GM18909 (cell line): ENCODE results near the gene YIPF3.
A peak's percentile ranks its signal among the peaks of the same experiment; 100 is the strongest.
"Not testable (repeated sequence)": the region's sequence is repeated elsewhere in the genome, so short reads cannot be mapped to it uniquely, and the experiment has no call there.

Experiments used
- ATAC-seq: cut with Tn5 transposase; IDR thresholded peaks from one replicate; pipeline ENCODE4 v1.9.1; 2021; ENCODE audit warnings: mild to moderate bottlenecking; ENCODE audit not compliant: unreplicated experiment, poor library complexity

Gene YIPF3

DNA sequence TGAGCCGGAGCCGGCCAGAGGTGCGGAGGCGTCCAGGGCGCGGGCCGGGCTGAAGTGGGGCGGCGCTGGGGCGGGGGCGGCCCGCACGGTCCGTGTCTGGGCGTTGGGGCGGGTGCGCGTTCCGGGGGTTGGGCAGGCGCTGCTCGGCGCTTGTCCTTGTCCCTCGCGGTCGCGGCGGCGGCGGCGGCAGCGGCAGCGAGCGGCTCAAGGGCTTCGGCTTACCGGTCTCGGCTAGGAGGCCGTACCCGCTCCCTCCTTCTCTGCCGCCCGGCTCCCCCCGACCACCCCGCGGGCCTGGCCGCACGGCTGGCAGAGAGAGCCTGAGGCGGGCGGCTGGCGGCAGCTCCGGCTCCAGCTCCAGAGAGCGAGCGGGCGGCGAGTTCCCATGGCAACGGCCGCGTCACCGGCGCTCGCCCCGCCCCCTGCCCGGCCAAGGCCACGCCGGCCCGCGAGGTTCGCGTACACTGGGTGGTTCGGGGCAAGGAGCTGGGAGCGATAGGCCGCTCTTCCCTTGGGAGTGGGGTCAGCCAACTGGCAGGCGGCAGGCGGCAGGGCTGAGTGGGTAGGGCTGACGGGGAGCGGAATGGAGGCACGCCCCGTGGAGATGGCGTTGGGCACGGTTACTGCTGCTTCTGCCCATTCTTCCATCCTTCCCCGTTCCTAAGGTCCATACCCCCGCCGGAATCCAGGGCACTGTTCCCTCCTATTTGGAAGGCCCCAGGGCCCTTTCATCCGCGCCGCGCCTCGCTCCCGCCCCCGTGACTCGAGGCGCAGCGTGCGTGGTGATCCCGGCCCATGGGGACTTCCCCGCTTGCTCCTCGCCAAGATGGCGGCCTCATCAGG is 6.5 kb downstream of the YIPF3 start, which contains the start of gene LRRC73:
Gene LRRC73 (minus strand): TSS at position 363 of the 843 bp plus-strand sequence. CDS start 561 bp downstream, outside the sequence.
- ATAC-seq = peak; percentile 72

DNA sequence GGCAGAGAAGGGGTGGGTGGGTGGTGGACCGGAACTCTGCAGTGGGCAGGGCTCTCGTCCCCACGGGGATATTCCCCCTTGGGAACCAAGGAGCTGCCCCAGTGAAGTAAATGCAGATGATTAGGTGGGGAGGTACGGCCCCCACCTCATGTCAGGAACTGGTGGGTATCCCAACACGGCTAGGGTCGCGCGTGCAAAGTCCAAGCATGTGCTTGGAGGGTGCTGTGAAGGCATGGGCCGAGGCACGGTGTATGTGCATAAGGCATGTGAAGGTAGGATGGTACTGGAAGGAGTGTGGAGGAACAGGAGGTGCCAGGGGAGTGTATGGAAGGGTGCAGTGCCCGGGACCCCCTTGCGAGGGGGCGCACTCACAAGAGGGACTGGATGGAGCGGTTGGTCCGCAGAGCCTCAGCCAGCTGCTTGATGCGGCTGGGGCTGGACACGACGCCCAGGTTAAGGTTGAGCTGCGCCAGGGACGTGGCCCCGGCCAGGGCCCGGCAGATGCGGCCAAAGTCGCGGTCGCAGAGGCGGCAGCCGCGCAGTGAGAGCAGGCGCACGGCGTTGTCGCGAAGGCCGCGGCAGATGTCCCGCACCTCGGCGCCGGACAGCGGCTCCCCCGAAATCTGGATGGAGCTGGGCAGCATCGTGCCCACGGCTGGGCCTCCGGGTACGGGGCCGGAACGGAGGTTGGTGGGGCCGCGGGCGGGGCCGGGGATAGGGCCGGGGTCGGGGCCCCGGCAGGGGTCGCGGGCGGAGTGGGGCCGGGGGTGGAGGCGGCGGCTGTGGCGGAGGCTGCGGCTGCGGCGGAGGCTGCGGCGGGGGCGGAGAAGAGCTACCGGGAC is 7.4 kb downstream of the YIPF3 start:
- no peak for ATAC-seq

DNA sequence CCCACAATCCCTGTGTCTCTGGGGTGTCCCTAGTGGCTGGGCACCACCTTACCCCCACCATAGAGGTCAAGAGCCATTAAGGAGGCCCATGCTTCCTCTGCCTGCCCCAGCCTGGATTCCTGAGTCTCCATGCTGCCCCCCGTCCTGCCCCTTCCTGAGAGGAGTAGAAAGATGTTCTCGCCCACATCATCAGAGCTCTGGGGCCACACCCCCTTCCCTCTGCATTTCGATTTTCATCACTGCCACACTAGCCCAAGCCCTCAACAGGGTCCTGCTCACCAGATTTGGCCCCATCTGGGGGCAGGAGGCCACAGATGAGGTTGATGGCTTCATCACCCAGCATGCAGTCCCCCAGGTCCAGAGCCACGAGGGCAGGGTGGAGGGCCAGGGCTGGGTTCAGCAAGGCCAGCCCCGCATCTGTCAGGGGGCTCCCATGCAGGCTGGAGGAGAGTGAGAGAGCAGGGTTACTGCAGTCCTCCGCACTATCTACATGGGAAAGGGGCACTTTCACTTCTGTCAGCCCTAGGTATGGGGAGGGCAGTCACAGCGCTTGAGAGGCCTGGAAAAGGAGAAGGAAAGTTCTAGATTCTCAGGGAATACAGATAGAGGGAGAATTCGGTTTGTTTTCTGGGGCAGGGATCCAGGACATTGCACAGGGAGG is 8.1 kb downstream of the YIPF3 start:
- no peak for ATAC-seq

DNA sequence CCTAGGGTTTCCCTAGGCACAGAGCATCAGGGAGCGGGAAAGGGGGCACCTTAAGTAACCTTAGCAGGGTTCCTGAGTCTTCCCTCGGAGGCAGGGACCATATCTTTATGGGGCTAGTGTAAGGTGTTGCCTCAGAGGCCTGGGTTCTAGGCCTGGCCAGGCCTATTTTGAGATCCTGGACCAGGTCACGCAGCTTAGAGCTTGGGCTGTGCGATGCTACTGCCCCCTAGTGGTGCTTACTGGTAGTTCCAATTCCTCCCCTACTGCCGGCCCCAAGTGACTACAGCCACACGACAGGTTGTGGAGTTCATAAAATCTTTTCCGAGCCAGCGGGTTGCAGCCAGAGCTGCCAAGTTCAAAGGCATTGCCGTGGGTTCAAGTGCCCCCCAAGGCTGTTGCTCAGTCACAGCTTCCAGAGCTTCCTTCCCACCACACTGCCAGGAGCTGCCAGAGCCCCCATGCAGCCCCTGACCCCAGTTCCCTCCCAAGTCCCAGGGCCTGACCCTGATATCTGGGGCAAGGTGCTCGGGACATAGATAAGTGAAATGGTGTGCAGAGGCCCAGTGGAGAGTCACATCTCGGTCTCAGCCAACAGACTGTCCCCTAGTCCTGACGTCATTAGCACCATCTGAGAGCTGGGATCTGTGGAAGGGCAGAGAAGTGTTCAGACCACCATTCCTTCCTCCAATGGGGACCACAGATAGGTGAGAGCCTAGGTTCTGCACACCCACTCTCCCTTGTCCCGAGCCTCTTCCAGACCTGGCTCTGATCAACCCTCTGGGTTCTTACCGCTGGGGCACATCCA is 9.9 kb downstream of the YIPF3 start:
- ATAC-seq = peak; percentile 50

DNA sequence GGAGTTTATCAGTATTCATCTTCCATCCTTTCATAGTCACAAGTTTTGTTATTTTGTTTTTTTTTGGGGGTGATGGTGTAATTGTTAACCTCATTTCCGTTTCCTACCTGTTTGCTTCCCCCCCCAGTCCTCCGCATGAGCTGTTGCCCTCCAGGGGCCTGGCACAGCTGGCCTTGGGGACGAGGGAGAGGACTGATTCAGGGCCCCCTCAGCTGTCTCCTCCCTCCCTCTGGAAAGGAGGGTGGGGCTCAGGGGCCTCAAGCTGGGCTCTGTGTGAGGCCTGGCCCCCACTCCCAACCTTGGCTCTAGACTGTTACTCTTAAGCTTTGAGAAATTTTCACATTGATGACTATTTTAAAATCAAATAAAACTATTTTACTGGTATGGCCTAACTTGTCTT is 10.6 kb downstream of the YIPF3 start:
- no peak for ATAC-seq

DNA sequence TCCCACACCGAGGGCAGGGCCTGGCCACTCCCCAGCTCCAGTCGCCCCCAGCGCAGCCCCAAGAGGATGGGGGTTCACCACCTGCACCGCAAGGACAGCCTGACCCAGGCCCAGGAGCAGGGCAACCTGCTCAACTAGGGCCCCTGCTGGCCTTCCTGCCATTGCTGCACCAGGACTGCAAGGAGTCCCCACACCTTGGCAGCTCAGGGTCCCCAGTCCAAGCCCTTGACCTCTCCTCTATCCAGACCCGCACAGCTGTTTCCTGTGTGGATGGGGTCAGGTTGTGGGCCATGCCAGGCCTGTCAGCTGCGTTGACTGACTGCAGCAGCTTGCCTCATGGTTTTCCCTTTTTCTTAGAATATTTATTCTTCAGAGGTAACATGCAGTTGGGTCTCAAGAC is 11.0 kb downstream of the YIPF3 start:
- ATAC-seq = no peak

DNA sequence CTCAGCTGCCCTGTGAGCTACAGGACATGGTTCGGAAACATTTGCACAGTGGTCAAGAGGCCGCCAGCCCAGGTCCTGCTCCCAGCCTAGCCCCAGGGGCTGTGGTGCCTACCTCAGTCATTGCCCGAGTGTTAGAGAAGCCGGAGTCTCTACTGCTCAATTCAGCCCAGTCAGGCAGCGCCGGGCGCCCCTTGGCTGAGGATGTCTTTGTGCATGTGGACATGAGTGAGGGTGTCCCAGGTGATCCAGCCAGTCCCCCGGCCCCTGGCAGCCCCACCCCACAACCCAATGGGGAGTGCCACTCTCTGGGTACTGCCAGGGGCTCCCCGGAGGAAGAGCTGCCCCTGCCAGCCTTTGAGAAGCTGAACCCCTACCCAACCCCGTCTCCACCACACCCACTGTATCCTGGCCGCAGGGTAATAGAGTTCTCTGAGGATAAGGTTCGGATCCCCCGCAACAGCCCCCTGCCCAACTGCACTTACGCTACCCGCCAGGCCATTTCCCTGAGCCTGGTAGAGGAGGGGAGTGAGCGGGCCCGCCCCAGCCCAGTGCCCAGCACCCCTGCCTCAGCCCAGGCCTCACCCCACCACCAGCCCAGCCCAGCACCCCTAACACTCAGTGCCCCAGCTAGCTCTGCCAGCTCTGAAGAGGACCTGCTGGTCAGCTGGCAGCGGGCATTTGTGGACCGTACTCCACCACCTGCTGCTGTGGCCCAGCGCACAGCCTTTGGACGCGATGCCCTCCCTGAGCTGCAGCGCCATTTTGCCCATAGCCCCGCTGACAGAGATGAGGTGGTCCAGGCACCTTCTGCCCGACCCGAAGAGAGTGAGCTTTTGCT is 11.8 kb downstream of the YIPF3 start:
- ATAC-seq = no peak

DNA sequence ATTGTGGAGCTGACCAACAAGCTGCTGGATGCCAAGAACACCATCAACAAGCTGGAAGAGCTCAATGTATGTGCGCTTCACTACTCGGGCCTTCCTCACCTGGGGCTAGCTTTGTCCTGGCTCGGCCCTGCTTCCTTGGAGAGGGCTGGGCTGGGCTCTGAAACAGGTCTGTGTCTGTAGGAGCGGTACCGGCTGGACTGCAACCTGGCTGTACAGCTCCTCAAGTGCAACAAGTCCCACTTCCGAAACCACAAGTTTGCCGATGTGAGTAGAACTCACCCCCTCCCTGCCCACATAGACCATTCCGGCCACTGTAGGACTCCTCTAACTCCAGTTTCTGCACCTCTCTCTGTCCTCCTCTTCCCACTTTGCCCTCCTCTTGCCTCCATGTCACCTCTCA is 13.3 kb downstream of the YIPF3 start:
- ATAC-seq = no peak

DNA sequence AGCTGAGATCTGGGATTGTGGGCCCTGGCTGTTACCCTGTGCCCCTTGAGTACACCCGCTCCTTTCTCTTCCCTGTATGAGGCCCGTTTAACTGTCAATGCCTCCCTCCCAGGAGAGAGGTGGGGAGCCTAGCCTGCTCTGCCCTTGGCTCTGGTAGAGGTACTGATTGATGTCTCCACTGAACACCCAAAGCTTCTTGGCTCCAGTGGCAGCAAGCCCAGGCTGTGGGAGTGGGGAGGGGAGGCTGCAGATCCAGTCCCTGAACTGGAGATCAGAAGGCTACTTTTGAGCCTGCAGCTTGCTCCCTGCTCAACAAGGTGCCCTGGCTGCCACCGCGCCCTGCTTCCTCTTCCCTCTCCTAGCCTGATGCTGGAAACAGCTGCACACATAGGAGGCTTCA is 14.1 kb downstream of the YIPF3 start:
- ATAC-seq = no peak

DNA sequence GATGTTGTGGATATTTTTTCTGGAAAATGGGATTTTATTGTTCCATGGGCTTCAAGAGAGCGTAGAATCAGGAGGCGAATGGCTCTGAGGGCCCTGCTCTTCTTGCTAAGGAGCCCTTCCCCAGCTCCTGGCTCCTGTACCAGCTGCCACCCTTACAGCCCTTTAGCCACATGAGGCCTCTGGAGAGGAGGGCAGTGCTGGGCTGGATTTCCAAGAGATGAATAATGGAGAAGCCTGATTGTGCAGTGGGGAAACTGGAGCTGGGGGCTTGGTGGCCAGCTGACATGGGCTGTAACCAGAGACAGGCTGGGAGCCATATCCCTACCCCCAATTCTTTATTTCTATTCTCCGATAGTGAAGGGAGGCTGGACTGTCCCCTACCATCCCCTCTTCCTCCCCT is 15.8 kb downstream of the YIPF3 start:
- ATAC-seq = no peak

DNA sequence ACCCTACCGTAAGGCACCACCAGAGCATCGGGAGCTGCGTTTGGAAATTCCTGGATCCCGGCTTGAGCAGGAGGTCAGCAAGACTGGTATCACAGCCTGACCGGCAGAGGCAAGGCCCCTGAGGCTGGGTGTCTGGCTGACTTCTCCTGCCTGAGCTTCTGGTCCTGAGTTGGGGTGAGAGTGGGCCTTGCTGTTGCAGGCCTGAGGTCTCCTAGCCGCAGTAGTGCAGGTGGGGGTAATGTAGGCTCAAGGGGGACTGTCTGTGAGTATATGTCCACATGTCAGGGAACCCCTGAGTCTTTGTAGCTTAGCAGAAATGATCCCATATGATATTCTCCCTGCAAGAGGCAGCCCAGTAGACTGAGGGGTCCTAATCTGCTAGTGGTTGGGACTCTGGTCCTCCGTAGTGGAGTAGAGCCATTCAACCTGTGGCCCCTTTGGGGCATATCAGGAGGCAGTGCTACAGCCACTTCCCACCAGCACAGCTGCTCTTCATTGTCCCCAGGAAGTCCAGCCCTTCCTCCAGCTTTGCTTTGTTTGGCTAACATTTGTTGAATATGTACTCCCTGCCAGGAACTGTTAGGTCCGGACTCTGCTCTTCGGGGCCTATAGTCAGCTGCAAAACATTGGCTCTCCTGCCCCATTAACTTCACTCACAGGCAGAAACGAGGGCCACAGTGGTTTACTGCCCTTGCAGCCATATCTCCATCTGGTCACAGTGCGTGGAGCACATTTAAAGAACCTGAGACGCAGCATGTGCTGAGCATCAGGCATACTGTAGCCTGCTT is 17.5 kb downstream of the YIPF3 start:
- no peak for ATAC-seq

DNA sequence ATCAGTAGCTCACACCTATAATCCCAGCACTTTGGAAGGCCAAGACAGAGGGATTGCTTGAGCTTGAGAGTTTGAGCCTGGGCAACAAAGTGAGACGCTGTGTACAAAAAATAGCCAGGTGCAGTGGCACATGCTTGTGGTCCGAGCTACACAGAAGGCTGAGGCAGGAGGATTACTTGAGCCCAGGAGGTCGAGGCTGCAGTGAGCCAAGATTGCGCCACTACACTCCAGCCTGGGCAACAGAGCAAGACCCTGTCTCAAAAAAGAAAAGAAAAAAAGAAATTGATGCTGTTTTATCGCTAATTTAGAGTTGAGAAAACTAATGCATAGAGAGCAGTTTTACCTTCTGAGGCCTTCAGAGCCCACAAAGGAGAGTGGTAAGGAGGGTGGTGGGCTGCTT is 18.4 kb downstream of the YIPF3 start:
- not testable (repeated sequence) for ATAC-seq

DNA sequence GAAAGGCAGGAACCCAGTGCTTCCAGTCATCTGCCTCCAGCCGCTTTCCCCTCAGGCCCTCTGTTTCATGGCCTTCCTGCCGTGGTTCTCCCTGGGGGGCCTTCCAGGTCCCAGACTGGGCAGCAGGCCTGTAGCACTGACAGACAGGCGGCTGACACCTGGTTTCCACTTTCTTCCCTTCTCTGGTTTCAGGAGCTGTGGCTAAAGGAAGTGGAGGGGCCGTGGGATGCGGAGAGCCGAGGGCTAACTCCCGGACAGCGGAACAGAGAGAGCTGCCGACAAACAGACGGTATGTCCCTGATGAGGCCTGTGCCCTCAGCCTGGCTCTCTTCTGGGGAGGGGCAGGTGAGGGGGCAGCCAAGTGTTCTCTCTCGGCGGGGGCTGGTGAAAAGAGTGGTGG is 19.0 kb downstream of the YIPF3 start:
- no peak for ATAC-seq

DNA sequence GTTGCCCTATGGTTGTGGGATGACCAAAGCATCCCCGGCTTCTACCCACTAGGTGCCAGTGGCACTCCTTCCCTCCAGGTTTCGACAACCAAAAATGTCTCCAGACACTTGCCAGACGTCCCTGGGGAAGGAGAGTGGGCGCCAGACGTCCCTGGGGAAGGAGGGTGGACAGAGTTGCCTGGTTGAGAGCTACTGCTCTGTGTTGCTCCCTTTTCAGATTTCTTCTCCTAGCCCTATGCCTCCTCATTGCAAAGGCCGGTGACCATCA is 19.7 kb downstream of the YIPF3 start:
- no peak for ATAC-seq

DNA sequence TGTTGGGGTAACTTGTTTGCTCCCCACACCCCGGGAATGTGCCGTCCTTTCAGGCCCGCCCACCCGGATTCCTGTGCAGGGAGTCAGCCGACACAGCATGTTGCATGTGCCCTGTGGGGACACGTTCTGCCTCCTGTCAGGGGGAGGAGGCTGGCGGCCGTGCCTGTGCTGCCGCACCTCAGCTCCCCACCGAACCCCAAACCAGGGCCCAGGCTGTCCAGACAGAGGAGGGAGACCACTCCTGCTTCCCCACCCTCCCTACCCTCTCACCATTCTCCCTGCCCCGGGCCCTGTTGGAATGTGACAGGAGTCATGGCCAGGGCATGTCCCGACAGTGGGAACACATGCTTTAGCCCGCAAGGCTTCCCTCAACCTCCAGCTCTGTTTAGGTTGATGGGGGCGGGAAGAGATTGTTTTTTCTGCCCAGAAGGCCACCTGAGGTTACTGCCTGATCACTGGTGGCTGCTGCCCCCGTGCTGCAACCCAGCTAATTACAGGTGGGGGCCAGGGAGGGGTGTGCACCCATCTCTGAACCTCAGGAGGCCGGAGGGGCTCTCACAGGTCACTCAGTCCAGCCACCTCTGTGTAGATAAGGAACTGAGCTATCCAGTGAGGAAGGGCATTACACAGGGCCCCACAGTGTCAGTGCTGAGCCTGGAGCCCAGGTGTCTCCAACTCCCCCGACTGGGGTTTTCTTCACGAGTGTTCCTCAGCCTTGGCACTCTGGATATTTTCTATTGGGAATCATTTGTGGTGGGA is 20.2 kb downstream of the YIPF3 start:
- ATAC-seq = no peak

DNA sequence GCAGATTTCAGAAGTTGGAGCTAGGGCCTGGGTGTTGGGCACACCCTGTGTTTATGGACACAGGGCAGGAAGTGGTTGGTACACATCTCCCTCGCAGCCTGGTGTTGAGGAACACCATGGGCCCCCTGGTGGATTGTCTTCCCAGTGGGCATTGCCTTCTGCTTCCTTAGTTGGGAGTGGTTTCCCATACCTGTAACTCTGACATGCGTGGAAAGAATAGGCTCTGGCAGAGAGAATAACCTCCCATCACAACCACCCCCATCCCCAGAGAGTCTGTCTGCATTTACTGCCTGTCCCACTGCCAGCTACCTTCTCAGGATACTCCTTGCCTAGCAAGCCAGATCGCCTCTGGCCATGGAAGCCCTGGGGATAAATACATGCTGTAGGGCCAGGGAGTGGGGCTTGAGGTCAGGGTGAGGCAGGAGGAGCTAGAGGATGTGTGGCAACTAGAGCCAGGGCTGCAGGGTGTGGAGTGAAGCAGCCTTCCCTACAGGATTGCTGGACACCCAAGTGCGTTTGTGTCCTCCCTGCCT is 21.3 kb downstream of the YIPF3 start:
- ATAC-seq = no peak

DNA sequence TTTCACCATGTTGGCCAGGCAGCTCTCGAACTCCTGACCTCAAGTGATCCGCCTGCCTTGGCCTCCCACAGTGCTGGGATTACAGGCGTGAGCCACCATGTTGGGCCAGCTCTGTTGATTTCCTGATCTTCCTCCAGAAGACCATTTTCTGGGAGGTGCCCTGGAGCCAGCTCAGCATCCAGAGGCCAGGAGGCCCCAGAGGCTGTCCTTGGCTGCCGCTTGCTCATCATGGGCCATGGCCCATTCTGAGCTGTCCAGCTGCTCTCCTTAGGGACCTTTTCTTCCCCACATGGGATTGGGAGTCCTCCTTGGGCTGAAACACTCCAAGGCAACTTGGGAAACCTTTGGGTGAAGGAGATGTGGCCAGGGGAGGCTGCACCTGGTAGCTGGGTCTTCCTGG is 22.0 kb downstream of the YIPF3 start:
- ATAC-seq = no peak

DNA sequence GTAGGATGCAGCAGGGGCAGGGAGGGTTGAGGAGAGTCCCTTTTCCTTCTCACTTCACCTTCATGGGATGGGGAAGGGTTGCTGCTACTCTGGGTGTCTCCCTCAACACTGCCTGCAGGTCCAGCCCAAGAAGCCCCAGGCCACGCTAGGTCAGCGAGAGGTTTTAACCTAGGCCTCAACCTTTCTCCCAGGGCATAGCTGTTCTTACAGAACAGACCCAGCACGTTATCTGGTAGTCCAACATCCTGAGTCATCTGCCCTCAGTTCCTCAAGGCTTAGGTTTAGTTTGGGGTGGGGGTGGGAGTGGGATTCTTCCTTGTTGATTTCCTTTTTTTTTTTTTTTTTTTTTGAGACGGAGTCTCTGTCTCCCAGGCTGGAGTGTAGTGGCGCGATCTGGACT is 22.4 kb downstream of the YIPF3 start:
- no peak for ATAC-seq
